Thyroid gland (tissue), 4 donors: ENCODE data around the gene FBLN1.

Experiments
- POLR2A ChIP-seq, 2 donors: fragments of 450-650 bp; IDR thresholded peaks; one replicate each; pipeline ENCODE4 v1.6.1; 2017; ENCODE audit warnings: antibody characterized with exemption in 2 of 2, mild to moderate bottlenecking in 2 of 2, moderate library complexity in 1 of 2
- TF ChIP-seq, protein P1 (sequence below), 6 experiments: fragments of 200-600 bp in 3 of 6; fragments of 450-650 bp in 3 of 6; sonication (generic) in 3 of 6; IDR thresholded peaks; one replicate each; pipeline ENCODE4 v1.5.1; 2016 to 2019; ENCODE audit warnings: antibody characterized with exemption in 6 of 6, mild to moderate bottlenecking in 2 of 6, inconsistent platforms in 1 of 6, moderate library complexity in 1 of 6

DNA sequence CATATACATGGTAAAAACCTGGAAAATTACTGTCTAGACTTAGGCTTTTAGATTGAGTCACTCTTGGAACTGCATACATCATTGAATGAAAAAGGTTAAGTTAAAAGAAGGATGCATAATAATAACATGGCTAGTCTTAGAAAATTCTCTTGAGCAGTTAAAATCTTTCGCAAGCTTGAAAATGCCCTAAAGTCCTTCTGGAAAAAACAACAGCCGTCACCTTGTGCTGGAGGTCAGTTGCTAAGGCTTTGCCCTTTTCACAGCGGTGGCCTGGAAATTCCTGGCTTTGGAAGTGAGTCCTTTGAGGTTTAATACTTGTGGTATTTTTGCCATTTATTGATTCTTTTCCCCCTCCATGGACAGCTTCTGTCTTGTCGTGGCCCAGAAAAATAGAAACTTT is 17.4 kb upstream of the FBLN1 start:
- TF ChIP-seq POLR2A (IDR thresholded peaks at IDR 0.05): no peak
- TF ChIP-seq, protein P1, sequence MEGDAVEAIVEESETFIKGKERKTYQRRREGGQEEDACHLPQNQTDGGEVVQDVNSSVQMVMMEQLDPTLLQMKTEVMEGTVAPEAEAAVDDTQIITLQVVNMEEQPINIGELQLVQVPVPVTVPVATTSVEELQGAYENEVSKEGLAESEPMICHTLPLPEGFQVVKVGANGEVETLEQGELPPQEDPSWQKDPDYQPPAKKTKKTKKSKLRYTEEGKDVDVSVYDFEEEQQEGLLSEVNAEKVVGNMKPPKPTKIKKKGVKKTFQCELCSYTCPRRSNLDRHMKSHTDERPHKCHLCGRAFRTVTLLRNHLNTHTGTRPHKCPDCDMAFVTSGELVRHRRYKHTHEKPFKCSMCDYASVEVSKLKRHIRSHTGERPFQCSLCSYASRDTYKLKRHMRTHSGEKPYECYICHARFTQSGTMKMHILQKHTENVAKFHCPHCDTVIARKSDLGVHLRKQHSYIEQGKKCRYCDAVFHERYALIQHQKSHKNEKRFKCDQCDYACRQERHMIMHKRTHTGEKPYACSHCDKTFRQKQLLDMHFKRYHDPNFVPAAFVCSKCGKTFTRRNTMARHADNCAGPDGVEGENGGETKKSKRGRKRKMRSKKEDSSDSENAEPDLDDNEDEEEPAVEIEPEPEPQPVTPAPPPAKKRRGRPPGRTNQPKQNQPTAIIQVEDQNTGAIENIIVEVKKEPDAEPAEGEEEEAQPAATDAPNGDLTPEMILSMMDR (IDR thresholded peaks at IDR 0.05): no peak
